ENCODE results near the gene CADPS.

Gene CADPS

DNA sequence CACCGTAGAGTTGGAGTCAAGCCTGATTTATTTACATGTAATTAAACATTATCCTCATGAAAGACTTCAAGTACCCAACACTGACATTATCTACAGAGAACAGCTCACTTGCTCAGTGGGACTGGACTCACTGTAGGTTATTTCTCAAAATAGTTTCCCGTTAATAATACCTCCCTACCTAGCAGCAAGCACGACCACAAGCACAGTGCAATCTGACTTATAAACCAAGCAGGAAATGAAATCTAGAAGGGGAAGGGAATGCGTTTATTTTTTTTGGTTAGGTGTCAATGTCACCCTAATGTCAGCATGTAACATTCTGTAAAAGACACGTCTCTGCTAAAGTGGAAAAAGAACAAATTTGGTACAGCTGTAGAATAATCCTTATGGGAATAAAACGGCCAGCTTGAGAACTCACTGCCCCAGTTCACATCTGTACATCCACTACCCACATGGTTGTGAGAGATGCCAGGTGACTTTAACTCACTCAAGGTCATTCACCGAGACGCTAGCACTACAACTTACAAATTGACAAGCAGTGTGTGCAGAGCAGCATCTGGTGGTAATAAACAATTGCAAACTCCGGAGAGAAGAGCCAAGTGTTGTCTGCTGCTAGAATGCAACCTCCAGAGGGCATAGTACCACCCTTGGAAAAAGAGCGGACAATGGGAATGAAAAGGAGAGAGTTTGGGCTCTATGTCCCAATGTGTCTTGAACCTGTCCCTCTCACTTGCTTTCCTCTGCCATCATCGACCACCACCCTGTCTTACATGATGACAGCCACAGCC, 242.5 kb downstream of the CADPS start:
- no peak for DNase-seq (ENCODE audit: low spot score)

DNA sequence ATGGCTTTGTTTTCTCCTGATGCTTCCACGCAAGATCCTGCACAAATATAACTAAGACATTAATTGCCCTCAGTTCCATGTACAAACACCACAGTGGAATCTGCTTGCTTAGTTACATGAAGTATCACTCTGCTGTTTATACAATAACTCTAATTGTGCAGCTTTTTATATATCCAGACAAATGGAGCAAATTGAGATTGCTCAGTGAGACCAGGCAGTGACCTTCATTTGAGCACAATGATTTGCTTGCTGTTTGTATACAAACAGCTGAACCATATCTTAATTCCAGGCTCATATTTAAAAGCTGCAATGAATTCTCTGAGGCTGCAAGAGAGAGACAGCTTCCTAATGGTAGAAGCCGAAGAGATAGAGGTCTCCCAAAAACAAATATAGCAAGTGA, 243.7 kb downstream of the CADPS start:
- no peak for DNase-seq (ENCODE audit: low spot score)

DNA sequence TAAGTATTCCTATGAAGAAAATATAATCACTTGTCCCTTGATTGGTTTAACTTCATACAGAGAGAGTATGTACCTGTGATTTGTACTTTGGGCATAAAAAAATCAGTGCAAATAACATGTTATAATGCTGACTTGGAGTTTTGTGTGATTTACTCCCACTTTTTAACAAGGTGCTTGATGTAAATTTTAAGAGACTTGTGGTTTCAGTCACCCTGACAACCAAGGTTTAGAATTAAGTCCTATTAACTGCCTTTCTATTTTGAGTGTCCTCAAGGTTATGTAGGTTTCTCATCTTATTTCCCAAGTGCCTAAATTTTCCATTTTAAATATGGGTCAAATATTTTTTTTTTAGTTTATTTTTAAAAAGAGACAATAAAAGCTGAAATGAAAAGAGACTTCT, 244.6 kb downstream of the CADPS start:
- no peak for DNase-seq (ENCODE audit: low spot score)

DNA sequence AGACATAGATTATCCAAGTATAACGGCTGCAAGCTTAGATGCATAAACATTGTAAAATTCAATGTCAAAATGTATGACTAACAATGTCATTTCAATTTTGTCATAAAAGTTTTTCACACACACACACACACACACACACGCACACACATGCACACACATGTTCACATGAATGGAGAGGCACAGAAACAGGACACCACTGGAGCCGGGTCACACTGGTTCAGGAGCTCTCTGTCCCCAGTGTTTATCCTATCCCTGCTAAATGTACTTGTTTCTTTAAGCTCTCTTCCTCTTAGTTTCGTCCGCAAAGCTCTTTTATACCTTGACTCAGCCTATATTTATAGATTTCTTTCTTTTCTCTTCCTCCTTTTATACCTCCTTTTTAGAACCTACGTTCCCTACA, 249.9 kb downstream of the CADPS start:
- no peak for DNase-seq (ENCODE audit: low spot score)

DNA sequence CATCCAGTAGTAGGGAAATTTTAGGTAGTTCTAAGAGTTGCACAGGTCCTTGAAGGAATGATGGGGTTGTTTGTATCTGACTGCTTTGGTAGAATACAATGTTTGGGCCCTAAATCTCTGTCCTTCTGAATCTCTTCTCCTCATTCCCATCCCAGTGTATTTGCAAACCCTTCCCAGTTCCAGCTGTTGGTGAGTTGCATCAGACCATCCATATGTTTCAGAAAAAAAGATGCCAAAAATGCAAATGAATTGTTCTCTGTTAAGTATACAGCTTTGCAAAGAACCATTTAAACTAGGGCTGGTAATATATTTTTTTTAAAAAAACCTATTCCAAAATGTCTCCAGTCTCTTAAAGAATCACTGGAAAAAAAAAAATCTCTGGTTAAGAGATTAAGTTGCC, 251.0 kb downstream of the CADPS start:
- no peak for DNase-seq (ENCODE audit: low spot score)

DNA sequence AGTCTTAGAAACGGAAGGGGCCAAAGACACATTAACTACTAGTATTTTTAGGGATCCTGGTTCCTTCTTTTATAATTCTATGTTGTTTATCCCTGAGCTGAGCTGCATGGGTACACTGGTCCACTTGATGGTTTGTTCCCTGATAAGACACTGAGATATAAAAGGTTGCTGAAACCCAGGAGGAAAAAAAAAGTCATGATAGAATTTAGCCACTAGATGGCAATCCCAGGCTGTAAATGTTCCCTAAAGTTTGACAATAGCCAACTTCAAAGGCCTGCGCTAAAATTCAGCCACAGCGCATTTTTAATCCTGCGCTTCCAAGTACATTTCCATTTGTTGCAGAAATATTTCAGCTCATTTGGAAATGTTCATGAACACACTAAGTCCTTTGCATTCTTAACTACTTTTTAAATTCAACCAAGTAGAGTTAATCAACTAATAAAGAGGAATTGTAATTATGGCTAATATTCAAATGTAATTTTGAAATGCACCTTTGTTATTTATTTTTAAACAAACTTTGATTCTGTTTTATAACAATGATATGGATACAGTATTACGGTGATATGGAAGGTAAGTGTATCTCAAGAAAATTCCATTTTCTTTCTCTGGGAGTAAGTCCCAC, 252.6 kb downstream of the CADPS start:
- DNase-seq (ENCODE audit: low spot score), result no peak

DNA sequence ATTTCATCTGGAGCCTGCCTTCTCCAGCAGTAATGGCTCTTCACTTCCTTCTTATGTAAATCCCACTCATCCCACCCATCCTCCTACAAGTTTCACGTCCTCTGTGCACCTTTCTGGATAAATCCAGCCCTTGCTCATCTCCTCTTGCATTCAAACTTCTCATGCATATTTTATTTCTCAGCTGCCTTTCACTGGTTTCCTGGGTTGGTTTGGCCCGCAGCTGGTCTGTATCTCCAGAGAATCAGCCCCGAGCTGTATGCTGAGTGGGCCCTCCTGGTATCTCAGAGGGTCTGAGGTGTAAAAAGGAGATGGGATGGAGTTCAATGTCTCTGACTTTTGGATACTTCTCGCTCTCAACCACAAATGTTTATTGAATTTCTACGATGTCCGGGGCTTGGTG, 253.3 kb downstream of the CADPS start:
- DNase-seq (ENCODE audit: low spot score), result no peak

DNA sequence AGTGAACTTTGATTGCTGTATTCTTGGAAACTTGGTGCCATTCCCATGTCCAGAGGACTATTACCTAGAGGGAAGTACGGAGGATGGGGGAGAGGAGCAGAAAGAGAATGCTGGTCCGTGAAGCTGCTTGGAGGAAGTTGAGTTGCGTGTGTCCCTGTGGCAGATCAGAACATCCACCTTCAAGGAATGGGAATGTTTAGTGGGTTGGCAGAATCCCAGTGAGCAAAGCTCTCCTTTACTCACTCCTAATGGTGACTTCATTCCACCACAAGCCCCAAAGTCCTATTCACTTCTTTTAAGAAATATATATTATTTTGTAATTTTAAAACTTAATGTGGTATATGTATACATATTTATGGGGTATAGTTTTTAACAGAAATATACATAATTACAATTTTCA, 254.0 kb downstream of the CADPS start:
- no peak for DNase-seq (ENCODE audit: low spot score)

DNA sequence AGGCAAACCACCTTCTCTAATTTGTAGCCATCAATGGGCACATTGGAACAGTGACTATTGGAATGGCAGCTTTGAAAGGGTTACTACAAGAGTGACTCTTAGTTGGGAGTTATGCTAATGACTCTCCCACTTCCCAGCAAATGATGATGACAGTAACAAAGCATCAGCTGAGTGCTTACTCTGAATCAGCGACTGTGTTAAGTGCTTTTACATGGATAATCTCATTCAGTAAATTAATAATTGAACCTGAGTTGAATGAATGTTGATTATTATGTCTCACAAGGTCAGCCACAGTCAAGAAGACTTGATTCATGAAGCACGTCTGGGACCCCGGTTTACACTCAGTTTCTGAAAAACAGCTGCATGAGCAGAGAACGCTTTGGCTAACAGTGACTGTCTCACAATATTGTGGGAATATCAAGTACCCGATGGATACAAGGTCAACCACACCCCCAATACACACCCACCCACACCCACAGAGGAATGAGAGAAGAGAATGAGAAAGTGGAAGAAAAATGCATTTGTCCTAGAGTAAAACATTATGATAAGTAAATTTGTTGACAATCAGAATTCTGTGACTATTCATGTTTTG, 259.9 kb downstream of the CADPS start:
- DNase-seq (ENCODE audit: low spot score), result no peak

DNA sequence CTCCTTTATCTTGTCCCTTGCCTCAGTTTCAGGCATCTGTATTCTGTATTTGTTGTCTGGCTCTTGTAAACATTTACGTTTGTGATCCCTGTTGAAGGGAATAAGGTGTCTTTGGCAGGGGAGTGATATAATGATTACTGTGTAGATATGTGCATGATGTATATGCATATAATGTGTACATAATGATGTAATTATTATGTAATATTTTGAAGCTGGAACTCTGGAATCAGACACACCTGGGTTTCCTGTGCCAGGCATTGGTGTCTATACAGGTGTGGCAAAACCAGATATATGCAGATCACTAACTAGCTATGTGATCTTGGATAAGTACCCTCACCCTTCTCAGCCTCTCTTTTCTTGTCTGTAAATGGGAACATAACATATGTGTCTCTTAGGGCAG, 260.7 kb downstream of the CADPS start:
- no peak for DNase-seq (ENCODE audit: low spot score)

DNA sequence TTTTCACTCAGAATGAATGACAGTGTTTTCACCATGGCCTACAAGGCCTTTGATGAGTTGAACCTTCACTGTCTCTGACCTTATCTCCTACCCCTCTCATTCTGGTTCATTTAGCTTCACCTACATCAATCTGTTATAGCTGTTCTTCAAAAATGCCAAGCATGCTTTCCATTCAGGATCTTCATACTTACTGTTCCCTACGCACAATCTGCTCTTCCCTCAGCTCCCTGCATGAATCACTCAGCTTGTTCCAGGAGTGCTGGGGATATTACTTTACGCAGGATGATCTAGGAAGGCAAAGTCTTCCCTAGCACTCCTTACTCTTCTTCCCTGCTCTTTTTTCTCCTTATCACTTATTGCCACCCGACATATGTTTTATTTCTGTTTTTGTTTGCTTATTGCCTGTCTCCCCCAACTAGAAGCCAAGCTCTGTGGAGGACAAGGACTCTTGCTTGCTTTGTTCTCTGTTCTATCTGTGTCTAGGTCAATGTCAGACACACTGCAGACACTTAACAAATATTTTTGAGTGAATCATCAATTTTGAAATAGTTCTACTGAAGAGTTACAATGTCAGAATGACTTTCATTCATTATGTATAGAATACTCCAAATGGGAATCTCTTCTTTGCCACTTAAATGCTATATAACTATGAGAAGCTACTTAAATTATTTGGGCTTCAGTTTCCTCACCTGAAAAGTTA, 263.5 kb downstream of the CADPS start:
- no peak for DNase-seq (ENCODE audit: low spot score)

DNA sequence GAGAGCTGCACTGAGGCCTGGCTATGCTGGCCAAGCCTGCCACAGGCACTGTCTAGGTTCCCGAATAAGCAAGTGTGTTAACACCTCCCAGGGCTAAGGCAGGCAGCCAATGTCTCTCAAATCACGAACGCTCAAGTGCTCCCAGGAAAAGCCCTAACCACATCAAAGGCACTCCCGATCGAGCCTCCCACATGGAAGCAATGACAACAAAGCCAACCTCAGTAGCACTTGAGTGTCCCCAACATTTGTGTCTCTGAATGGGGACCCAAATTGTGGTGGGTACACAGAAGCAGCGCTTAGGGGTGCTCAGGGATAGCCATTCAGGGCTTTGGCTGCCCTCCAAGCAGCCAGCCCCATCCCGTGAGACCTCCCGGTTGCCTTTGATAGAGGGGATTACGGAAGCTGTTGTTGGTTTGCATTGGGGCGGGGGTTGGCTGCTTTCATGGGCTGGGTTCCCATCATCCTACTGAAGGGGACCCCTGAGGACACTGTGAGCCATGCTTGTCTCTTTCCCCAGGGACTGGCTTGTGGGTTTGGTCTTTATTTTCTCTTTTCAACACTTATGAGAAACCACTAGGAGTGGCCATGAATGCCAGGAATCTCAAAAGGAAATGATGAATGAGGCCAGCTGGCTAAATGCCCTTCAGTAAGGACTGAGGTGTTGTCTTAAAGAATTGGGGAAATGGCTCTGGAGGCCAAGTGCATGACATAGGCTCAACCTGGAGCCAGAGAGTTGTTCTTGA, 267.8 kb downstream of the CADPS start:
- no peak for DNase-seq (ENCODE audit: low spot score)

DNA sequence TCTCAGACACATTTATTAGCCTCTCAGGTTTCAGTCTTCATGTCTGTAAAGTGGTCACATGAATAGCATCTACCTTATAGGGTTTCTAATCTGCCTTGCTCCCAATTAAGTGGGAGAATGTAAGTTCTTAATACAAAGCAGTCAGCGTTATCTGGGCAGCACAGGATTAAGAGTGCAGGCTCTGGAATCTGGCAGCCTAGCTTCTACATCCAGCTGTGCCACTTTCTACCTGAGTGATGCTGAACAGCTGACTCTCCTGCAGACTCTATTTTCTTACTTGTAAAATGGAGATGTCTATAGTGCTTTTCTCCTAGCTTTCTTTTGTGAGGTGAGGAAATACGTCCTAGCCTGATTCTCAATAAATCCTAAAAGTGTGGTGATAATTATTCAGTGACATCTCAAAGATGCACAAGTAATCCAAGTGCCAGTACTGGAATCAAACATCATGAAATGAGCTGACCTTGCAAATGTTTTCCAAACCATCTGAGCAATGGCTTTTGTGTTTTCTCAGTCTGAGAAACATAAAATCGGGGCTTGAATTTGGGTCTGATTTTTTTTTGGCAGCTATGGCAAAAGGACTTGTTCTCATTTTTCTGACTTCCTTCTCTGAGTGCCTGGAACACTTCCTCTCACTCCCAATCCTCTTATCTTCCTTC, 269.7 kb downstream of the CADPS start:
- DNase-seq (ENCODE audit: low spot score), result no peak

DNA sequence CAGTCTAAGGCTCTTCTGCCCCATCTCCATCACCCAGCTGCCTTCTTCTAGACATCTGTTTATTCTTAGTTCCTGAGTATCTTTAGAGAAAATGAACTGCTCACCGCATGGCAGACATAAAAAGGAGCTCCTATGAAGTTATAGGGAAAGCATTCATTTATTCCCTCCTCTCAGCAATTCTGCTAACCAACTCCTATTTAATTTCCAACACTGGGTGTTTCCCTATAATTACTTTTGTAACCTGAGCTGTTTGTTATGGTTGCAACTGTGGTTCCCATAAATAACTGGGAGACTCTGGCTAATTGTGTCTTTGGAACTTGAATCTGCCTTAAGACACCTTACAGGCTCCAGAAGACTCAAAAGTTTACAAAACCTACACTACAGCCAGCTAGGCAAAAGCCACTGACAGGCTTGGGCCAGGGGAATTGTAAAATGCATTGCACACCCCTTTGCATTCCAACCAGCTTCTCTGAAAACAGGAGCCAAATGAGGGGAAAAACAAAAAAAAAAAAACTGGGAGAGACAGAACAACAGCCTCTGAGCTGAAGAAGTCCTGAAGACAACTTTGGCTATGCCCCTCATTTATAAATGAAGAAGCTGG, 270.4 kb downstream of the CADPS start:
- DNase-seq (ENCODE audit: low spot score), result no peak

DNA sequence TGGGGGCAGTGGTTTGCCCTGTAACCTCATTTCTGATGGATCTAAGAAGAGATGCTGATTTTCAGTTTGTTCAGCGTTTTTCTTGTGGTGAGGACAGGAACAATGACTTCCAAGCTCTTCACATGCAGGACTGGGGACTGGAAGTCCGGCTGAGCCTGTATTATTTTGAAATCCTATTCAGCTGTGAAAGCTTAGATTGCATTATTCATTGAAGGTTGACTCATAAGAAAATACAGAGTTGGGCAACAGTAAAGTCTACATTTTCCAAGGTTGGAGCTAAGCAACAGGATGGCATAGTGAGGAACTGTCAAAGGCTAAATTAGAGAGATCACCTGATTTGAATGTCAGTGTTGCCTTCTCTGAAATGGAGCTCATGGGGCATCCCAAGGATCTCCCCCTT, 270.9 kb downstream of the CADPS start:
- DNase-seq (ENCODE audit: low spot score), result no peak

DNA sequence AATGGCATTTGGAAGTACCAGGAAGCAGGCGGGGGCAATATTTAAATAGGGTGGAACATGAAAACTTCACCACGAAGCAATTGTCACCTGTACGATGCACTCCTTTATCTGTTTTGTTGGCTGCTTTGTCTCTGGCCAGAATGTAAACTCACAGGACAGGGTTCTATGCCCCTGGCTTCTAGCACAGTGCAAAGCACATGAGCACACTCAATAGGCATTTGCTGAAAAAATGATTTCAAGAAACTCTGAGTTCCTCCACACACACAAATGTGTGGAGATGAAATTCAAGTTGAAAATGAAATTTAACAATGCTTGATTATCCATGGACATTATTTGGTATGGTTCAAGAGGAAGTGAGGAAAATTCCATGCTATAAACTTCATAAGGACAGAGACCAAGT, 272.2 kb downstream of the CADPS start:
- DNase-seq (ENCODE audit: low spot score), result no peak

DNA sequence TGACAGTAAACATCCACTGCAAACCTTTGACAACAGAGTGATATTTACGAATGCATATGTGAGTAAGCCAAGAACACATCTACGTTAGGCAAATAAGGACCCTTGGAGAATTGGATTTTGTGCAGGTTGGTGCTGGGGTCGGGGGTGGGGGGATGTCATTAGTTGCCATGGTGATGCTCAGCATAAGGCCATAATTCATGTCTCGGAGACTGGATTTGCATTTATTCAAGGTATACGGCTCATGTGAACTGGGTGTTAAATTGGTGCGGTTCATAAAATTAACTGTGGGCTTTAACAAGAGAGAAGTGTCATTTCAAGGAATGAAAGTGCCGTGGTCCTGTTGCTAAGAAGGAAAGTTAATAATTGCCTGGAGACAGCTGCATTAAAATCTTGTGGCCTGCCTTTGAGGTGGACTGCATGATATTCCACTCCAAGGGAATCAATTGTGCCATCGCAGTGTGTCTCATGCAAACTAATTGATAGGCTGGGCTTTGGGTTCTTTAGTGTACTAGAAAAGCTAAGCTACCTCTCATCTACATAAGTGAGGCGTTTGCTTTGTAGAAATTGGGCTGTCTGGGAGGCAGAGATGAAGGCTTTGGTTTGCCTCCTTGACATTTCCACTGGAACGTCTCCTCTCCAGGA, 273.0 kb downstream of the CADPS start:
- DNase-seq (ENCODE audit: low spot score), result no peak

DNA sequence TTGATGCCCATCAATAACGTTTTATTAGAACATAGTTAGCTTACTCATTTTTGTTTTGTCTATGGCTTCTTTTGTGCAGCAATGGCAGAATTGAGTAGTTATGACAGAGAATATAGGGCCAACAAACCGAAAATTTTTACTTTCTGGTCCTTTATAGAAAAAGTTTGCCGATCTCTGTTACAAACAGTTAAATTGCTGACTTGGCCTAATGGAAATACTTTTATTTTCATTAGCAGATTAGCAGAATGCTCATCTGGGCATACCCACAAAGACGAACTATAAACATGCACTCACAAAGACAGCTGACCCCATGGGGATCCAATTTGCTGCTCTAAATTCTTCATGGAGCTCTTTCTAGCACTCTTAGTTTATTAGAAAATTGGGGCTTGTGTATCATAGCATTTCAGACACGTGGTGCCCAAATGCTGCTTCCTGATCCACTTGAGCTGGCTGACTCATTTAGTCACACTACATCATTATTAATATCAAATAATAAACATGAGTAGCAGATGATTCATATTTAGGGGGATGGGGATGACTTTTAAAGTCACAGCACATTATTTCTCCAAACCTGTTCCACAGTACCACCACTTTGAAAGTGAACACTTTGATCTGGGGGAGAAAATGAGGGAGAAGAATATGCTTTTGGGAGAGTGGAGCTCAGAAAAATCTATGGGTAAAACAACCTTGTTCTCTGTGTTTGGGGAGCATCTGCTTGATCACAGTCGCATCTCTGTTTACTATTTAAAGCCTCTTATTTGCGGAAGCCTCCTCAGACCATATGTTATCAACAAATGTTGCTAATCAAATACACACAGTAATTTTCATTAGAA, 273.8 kb downstream of the CADPS start:
- no peak for DNase-seq (ENCODE audit: low spot score)

DNA sequence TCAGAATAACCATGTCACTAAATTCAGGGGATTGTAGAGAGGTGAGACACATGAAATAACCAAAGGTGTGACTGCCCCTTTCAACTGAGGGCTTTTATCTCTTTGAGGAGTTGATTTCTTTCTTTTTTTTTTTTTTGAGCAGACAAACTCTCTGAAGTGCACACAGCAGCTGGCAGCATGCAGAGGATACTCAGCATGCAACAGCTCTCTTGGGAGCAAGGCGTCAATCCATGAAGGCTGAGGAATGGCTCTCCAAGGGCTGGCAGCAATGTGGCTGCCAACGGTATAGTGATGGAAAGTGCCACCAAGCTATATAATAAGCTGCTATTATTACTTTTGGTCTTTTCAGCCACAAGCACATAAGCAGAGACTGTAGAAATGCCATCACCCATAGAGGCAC, 275.2 kb downstream of the CADPS start:
- no peak for DNase-seq (ENCODE audit: low spot score)

DNA sequence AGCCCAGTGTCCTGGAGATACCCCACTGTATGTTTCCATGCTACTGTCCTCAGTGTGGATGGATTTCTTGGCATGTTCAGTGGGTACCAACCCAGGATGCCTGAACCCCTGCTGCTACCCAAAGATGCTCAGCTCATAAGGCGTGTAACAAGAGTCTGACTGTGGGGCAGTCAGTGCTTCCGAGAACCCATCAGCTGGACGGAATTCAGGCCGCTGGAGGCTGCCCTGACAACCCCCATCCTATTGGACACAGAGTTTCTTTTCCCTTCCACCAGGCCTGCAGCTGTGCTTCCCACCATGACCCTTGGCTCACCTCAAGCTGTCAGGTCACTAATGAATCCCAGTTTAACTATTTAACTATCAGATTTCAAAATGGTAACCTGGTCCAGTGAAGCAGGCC, 277.7 kb downstream of the CADPS start:
- DNase-seq (ENCODE audit: low spot score), result no peak
